Panc1 (cell line): Measurements from ENCODE around the gene STK39. TPM values are rescaled to one million over a fixed set of nuclear protein-coding genes. Genes with fewer than 3 reads are reported as not detected.

ENCODE experiments used
- ATAC-seq: fragments of 200-7000 bp; cut with Tn5 transposase; 2 replicates; pipeline ENCODE4 v1.9.1; 2020; ENCODE audit warnings: mild to moderate bottlenecking, moderate library complexity
- BruUV-seq: library from RNA; stranded (reverse); fragments of 400-500 nt; replicated peaks from 2 replicates; lab custom pipeline; 2021; lab: Mats Ljungman, UMichigan
- CTCF ChIA-PET: fragments of 300-600 bp; sonication (Branson Sonifier 250); formaldehyde crosslinking; loops from one replicate; lab custom pipeline; 2022; ENCODE audit warnings: antibody characterized with exemption; lab: Charles Lee
- POLR2A ChIA-PET: fragments of 300-600 bp; sonication (Branson Sonifier 250); formaldehyde crosslinking; loops from one replicate; lab custom pipeline; 2022; ENCODE audit warnings: antibody characterized with exemption; lab: Charles Lee
- DNase-seq: peaks from one replicate; pipeline ENCODE4 v3.0.0-alpha.2; 2010; ENCODE audit warnings: low read depth, low spot score
- H3K27ac ChIP-seq: 2 replicates; pipeline ENCODE4 v1.5.1; 2011; ENCODE audit warnings: mild to moderate bottlenecking, low read length, inconsistent platforms
- H3K27me3 ChIP-seq: fragments of 200-500 bp; sonication (Bioruptor generic); 2 replicates; pipeline ENCODE4 v1.6.0; 2014; ENCODE audit warnings: low read length, inconsistent platforms; ENCODE audit not compliant: control insufficient read depth, insufficient read depth
- H3K36me3 ChIP-seq: fragments of 200-500 bp; sonication (Bioruptor generic); 2 replicates; pipeline ENCODE4 v1.5.1; 2014; ENCODE audit warnings: inconsistent platforms, mild to moderate bottlenecking, low read length, moderate library complexity; ENCODE audit not compliant: control insufficient read depth, insufficient read depth
- H3K4me1 ChIP-seq: 2 replicates; pipeline ENCODE4 v1.5.1; 2011; ENCODE audit warnings: inconsistent platforms, mild to moderate bottlenecking, low read length, moderate library complexity; ENCODE audit not compliant: control insufficient read depth, insufficient read depth
- H3K4me3 ChIP-seq, 2 experiments: 2 replicates each; pipeline ENCODE4 v1.5.1; 2011 to 2012; ENCODE audit warnings: low read depth in 2 of 2, low read length in 2 of 2, mild to moderate bottlenecking in 2 of 2, inconsistent platforms in 1 of 2, moderate library complexity in 1 of 2
- H3K9me3 ChIP-seq: fragments of 200-500 bp; sonication (Bioruptor generic); 2 replicates; pipeline ENCODE4 v1.5.1; 2014; ENCODE audit warnings: low read depth, mild to moderate bottlenecking, inconsistent platforms, low read length, moderate library complexity; ENCODE audit not compliant: control insufficient read depth, insufficient read depth
- POLR2AphosphoS5 ChIP-seq: IDR thresholded peaks from 2 replicates; pipeline ENCODE4 v1.6.1; 2012; ENCODE audit warnings: mild to moderate bottlenecking, low read depth, low read length, moderate library complexity
- SIN3A ChIP-seq: IDR thresholded peaks from 2 replicates; pipeline ENCODE4 v1.6.1; 2012; ENCODE audit warnings: low read depth, mild to moderate bottlenecking, low read length, moderate library complexity, borderline replicate concordance; ENCODE audit not compliant: insufficient read depth
- TCF7L2 ChIP-seq: IDR thresholded peaks from 2 replicates; pipeline ENCODE4 v1.6.1; 2011; ENCODE audit warnings: mild to moderate bottlenecking, low read depth, low read length, inconsistent platforms
- in situ Hi-C: cut with HindIII; loops from 2 replicates; pipeline ENCODE4 v1.10.0; 2016; ENCODE audit warnings: low sequenced_read_pairs, low pct_unique_long_range_greater_than_20kb
- intact Hi-C: fragments of 100-400 bp; cut with micrococcal nuclease; formaldehyde crosslinking; loops from one replicate; pipeline ENCODE4 v1.10.0; 2022; ENCODE audit not compliant: unreplicated experiment
- total RNA-seq: library from RNA; stranded (reverse); gene quantifications from one replicate; pipeline ENCODE4 v1.2.1, GENCODE V29; 2021; ENCODE audit not compliant: unreplicated experiment
- TF ChIP-seq, protein P1 (sequence below), 2 experiments: IDR thresholded peaks; 2 replicates each; pipeline ENCODE4 v1.6.1; 2011 to 2012; ENCODE audit warnings: low read depth in 2 of 2, control low read depth in 1 of 2, low read length in 1 of 2, mild to moderate bottlenecking in 1 of 2, moderate library complexity in 1 of 2; ENCODE audit not compliant: insufficient read depth in 1 of 2
- TF ChIP-seq, protein P2 (sequence below): fragments of 450-650 bp; IDR thresholded peaks from 2 replicates; pipeline ENCODE4 v1.5.1; 2017; ENCODE audit warnings: mild to moderate bottlenecking

STK39 gene
- total RNA-seq, 1 experiment from 2014 or later = 14.0 TPM

DNA sequence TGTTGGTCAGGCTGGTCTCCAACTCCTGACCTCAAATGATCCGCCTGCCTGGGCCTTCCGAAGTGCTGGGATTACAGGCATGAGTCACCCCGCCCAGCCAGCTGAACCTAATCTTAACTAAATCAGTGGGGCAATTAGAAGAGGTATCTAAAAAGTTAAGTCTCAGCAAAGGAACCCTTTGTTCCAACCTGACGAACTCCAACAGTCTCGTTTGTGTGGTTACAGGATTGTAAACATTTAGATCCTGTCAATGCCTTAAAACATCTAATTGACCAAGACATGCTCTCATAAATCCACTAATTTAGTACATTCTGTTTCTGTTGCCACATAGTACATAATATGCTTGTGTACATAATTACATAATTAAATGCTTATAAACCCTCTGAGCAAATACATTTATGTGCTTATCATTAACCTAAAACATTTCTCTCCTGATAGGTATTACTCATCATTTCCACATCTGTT is 31.1 kb upstream of the STK39 start:
- ChIA-PET CTCF (no interaction called here), POLR2A (no interaction called here)
- no TSS peak for BruUV-seq
- Histone ChIP-seq H3K27me3 (peaks cover 7% of the 10 kb centered on the region), H3K4me3 (no peak overlapping the region), H3K36me3 (no peaks in the 10 kb centered on the region; the same call in 1 of the 2 replicates), H3K9me3 (no peaks in the 10 kb centered on the region), H3K4me1 (no peaks in the 10 kb centered on the region), H3K27ac (no peak overlapping the region)
- TF ChIP-seq, protein P1, sequence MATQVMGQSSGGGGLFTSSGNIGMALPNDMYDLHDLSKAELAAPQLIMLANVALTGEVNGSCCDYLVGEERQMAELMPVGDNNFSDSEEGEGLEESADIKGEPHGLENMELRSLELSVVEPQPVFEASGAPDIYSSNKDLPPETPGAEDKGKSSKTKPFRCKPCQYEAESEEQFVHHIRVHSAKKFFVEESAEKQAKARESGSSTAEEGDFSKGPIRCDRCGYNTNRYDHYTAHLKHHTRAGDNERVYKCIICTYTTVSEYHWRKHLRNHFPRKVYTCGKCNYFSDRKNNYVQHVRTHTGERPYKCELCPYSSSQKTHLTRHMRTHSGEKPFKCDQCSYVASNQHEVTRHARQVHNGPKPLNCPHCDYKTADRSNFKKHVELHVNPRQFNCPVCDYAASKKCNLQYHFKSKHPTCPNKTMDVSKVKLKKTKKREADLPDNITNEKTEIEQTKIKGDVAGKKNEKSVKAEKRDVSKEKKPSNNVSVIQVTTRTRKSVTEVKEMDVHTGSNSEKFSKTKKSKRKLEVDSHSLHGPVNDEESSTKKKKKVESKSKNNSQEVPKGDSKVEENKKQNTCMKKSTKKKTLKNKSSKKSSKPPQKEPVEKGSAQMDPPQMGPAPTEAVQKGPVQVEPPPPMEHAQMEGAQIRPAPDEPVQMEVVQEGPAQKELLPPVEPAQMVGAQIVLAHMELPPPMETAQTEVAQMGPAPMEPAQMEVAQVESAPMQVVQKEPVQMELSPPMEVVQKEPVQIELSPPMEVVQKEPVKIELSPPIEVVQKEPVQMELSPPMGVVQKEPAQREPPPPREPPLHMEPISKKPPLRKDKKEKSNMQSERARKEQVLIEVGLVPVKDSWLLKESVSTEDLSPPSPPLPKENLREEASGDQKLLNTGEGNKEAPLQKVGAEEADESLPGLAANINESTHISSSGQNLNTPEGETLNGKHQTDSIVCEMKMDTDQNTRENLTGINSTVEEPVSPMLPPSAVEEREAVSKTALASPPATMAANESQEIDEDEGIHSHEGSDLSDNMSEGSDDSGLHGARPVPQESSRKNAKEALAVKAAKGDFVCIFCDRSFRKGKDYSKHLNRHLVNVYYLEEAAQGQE (IDR thresholded peaks at IDR 0.05; ENCODE audit: insufficient read depth in 1 of 2, low read depth in 2 of 2, low read length in 1 of 2) = no peak
- TF ChIP-seq, protein P2, sequence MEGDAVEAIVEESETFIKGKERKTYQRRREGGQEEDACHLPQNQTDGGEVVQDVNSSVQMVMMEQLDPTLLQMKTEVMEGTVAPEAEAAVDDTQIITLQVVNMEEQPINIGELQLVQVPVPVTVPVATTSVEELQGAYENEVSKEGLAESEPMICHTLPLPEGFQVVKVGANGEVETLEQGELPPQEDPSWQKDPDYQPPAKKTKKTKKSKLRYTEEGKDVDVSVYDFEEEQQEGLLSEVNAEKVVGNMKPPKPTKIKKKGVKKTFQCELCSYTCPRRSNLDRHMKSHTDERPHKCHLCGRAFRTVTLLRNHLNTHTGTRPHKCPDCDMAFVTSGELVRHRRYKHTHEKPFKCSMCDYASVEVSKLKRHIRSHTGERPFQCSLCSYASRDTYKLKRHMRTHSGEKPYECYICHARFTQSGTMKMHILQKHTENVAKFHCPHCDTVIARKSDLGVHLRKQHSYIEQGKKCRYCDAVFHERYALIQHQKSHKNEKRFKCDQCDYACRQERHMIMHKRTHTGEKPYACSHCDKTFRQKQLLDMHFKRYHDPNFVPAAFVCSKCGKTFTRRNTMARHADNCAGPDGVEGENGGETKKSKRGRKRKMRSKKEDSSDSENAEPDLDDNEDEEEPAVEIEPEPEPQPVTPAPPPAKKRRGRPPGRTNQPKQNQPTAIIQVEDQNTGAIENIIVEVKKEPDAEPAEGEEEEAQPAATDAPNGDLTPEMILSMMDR = no peak
- TF ChIP-seq SIN3A (no peak), POLR2AphosphoS5 (no peak), TCF7L2 (no peak)
- intact Hi-C loops (no loop called here), in situ Hi-C loops (no loop called here)
- DNase-seq (no peak), ATAC-seq (peak; percentile 69; the same call in 1 of the 2 replicates)

- no peak for ATAC-seq
- DNase-seq = no peak
Measured at GRCh38 chr2:168277276-168277675, 29.9 kb upstream of the STK39 start.

More at GRCh38 chr2:168277276-168277675, 29.9 kb upstream of the STK39 start:
- H3K9me3 ChIP-seq = no peaks in the 10 kb centered on the region
- no peak overlapping the region for H3K27ac ChIP-seq
- intact Hi-C loops (no loop called here), in situ Hi-C loops (no loop called here)
- H3K36me3 ChIP-seq = no peaks in the 10 kb centered on the region; the same call in 1 of the 2 replicates
- no peaks in the 10 kb centered on the region for H3K4me1 ChIP-seq
- H3K4me3 ChIP-seq = no peak overlapping the region
- H3K27me3 ChIP-seq = peaks cover 7% of the 10 kb centered on the region
- POLR2A ChIA-PET = no interaction called here
- CTCF ChIA-PET = no interaction called here
- TF ChIP-seq TCF7L2 = no peak
- TF ChIP-seq, protein P1 (IDR thresholded peaks at IDR 0.05; ENCODE audit: insufficient read depth in 1 of 2, low read depth in 2 of 2, low read length in 1 of 2) = no peak
- no peak for TF ChIP-seq SIN3A
- TF ChIP-seq POLR2AphosphoS5 = no peak
- TF ChIP-seq, protein P2 = no peak
- no TSS peak for BruUV-seq
